ENCODE data around the gene HES3.

- no peak for TF ChIP-seq SMARCA5 (IDR thresholded peaks at IDR 0.05)
- no peak for TF ChIP-seq CTCF (IDR thresholded peaks at IDR 0.05 in 2 of 3, conservative IDR thresholded peaks at IDR 0.05 in 1 of 3; ENCODE audit: control insufficient read depth in 2 of 3, extremely low read depth in 1 of 3, insufficient read depth in 1 of 3, low read depth in 3 of 3, low read length in 3 of 3)
- TF ChIP-seq ZNF217 (IDR thresholded peaks at IDR 0.05): no peak
- no peak for TF ChIP-seq TAF1 (IDR thresholded peaks at IDR 0.05; ENCODE audit: borderline replicate concordance, low read depth, low read length)
- TF ChIP-seq POLR2A (IDR thresholded peaks at IDR 0.05; ENCODE audit: low read depth, low read length): no peak
- no peak for TF ChIP-seq SMC3 (IDR thresholded peaks at IDR 0.05; ENCODE audit: borderline replicate concordance, low read length)
- no peak for TF ChIP-seq RFX5 (IDR thresholded peaks at IDR 0.05; ENCODE audit: low read depth, low read length)
- no peak for TF ChIP-seq ZNF274 (IDR thresholded peaks at IDR 0.05; ENCODE audit: insufficient read depth, insufficient read length)
- no peak for TF ChIP-seq YY1 (IDR thresholded peaks at IDR 0.05; ENCODE audit: low read depth, low read length)
- no peak for TF ChIP-seq MYC (IDR thresholded peaks at IDR 0.05; ENCODE audit: insufficient read depth, insufficient read length, insufficient replicate concordance, low read length, severe bottlenecking)
These were observed 20.4 kb upstream of the HES3 start for GRCh38 chr1:6223617-6224016.

Measured in GM12878 (cell line).